IMR-90 (cell line): ENCODE results near the gene ASCL1. TPM values are rescaled to one million over a fixed set of nuclear protein-coding genes. Genes with fewer than 3 reads are reported as not detected.

Experiments
- ATAC-seq: fragments of 200-7000 bp; cut with Tn5 transposase; 2 replicates; pipeline ENCODE4 v1.9.1; 2020; ENCODE audit warnings: low read depth, mild to moderate bottlenecking, moderate library complexity
- BruUV-seq: library from RNA; stranded (reverse); fragments of 400-500 nt; replicated peaks from 2 replicates; lab custom pipeline; 2021; lab: Mats Ljungman, UMichigan
- CTCF ChIA-PET: fragments of 300-600 bp; formaldehyde crosslinking; extraction: SDS; loops from one replicate; lab custom pipeline; 2021; ENCODE audit warnings: antibody characterized with exemption; lab: Yijun Ruan, JAX
- POLR2A ChIA-PET: fragments of 300-600 bp; sonication (Branson Sonifier 250); formaldehyde crosslinking; loops from one replicate; lab custom pipeline; 2022; ENCODE audit warnings: antibody characterized with exemption; ENCODE audit not compliant: unreplicated experiment; lab: Charles Lee
- DNase-seq: peaks from one replicate; pipeline ENCODE4 v3.0.0; 2013
- H2AFZ ChIP-seq: replicated peaks from 2 replicates; pipeline ENCODE3; 2013; ENCODE audit warnings: low read length, mild to moderate bottlenecking; ENCODE audit not compliant: poor library complexity
- H2AK5ac ChIP-seq: 2 replicates; pipeline ENCODE4 v1.6.1; 2013; ENCODE audit warnings: low read depth, low read length, inconsistent platforms
- H2AK9ac ChIP-seq: replicated peaks from 2 replicates; pipeline ENCODE3; 2013; ENCODE audit warnings: mild to moderate bottlenecking, low read depth, low read length, moderate library complexity; ENCODE audit not compliant: poor library complexity
- H2BK120ac ChIP-seq: 2 replicates; pipeline ENCODE4 v1.6.1; 2013; ENCODE audit warnings: low read depth, low read length, inconsistent platforms
- H2BK15ac ChIP-seq: 3 replicates; pipeline ENCODE4 v1.6.1; 2013; ENCODE audit warnings: low read depth, low read length, inconsistent platforms
- H2BK20ac ChIP-seq: 2 replicates; pipeline ENCODE4 v1.6.1; 2013; ENCODE audit warnings: low read depth, mild to moderate bottlenecking, inconsistent platforms, low read length, moderate library complexity
- H2BK5ac ChIP-seq: 2 replicates; pipeline ENCODE4 v1.6.1; 2013; ENCODE audit warnings: mild to moderate bottlenecking, low read depth, low read length, inconsistent platforms; ENCODE audit not compliant: poor library complexity, severe bottlenecking
- H3K14ac ChIP-seq: replicated peaks from 2 replicates; pipeline ENCODE4 v1.6.1; 2013; ENCODE audit warnings: low read depth, low read length, inconsistent platforms
- H3K18ac ChIP-seq: 2 replicates; pipeline ENCODE4 v1.6.1; 2013; ENCODE audit warnings: low read depth, low read length, control low read depth
- H3K23ac ChIP-seq: 2 replicates; pipeline ENCODE4 v1.6.1; 2013; ENCODE audit warnings: low read depth, low read length, inconsistent platforms
- H3K27ac ChIP-seq: 2 replicates; pipeline ENCODE4 v1.5.1; 2013; ENCODE audit warnings: mild to moderate bottlenecking, control low read depth, low read length; ENCODE audit not compliant: insufficient read depth
- H3K27me3 ChIP-seq: 2 replicates; pipeline ENCODE4 v1.6.1; 2013; ENCODE audit warnings: low read length; ENCODE audit not compliant: control insufficient read depth, insufficient read depth
- H3K36me3 ChIP-seq: 2 replicates; pipeline ENCODE4 v1.6.1; 2013; ENCODE audit warnings: low read length, mixed read lengths; ENCODE audit not compliant: control insufficient read depth, insufficient read depth
- H3K4ac ChIP-seq: 2 replicates; pipeline ENCODE4 v1.6.1; 2013; ENCODE audit warnings: low read depth, low read length, inconsistent platforms
- H3K4me1 ChIP-seq: 2 replicates; pipeline ENCODE4 v1.6.1; 2013; ENCODE audit warnings: low read length, mixed read lengths; ENCODE audit not compliant: control insufficient read depth, insufficient read depth
- H3K4me2 ChIP-seq: 2 replicates; pipeline ENCODE4 v1.6.1; 2013; ENCODE audit warnings: low read depth, mild to moderate bottlenecking, control low read depth, low read length, moderate library complexity
- H3K4me3 ChIP-seq: 2 replicates; pipeline ENCODE4 v1.5.1; 2013; ENCODE audit warnings: low read depth, mild to moderate bottlenecking, control low read depth, low read length, moderate library complexity; ENCODE audit not compliant: insufficient read depth
- H3K56ac ChIP-seq: 2 replicates; pipeline ENCODE4 v1.6.1; 2013; ENCODE audit warnings: low read length, inconsistent platforms; ENCODE audit not compliant: insufficient read depth; ENCODE audit errors: extremely low read depth
- H3K79me1 ChIP-seq, 2 experiments: 2 replicates each; pipeline ENCODE4 v1.6.1; 2013; ENCODE audit warnings: low read length in 2 of 2, inconsistent platforms in 1 of 2, low read depth in 1 of 2
- H3K9ac ChIP-seq: 2 replicates; pipeline ENCODE4 v1.6.1; 2013; ENCODE audit warnings: low read depth, low read length, control low read depth
- H3K9me1 ChIP-seq: 2 replicates; pipeline ENCODE4 v1.6.1; 2013; ENCODE audit warnings: low read length, inconsistent platforms; ENCODE audit not compliant: insufficient read depth
- H3K9me3 ChIP-seq: 2 replicates; pipeline ENCODE4 v1.6.1; 2013; ENCODE audit warnings: low read length; ENCODE audit not compliant: control insufficient read depth, insufficient read depth
- H4K20me1 ChIP-seq: 2 replicates; pipeline ENCODE4 v1.6.1; 2013; ENCODE audit warnings: low read length, inconsistent platforms; ENCODE audit not compliant: insufficient read depth
- H4K5ac ChIP-seq: 2 replicates; pipeline ENCODE4 v1.6.1; 2013; ENCODE audit warnings: mild to moderate bottlenecking, low read depth, low read length, control low read depth
- H4K8ac ChIP-seq, 2 experiments: 2 replicates each; pipeline ENCODE4 v1.6.1; 2013; ENCODE audit warnings: low read depth in 2 of 2, low read length in 2 of 2, control low read depth in 1 of 2, inconsistent platforms in 1 of 2
- H4K91ac ChIP-seq: 2 replicates; pipeline ENCODE4 v1.6.1; 2013; ENCODE audit warnings: low read depth, low read length, inconsistent platforms; ENCODE audit not compliant: insufficient read depth
- BHLHE40 ChIP-seq: fragments of 150-350 bp; IDR thresholded peaks from 2 replicates; pipeline ENCODE4 v1.6.1; 2016; ENCODE audit warnings: mild to moderate bottlenecking, low read depth, low read length
- CEBPB ChIP-seq: IDR thresholded peaks from 2 replicates; pipeline ENCODE4 v1.6.1; 2012; ENCODE audit warnings: low read depth, low read length, improper control_type of control experiment
- CTCF ChIP-seq: conservative IDR thresholded peaks from 2 replicates; pipeline ENCODE4 v1.5.1; 2012; ENCODE audit warnings: mild to moderate bottlenecking, low read depth, low read length, improper control_type of control experiment
- ELK1 ChIP-seq: fragments of 150-350 bp; IDR thresholded peaks from 2 replicates; pipeline ENCODE4 v1.6.1; 2016; ENCODE audit warnings: low read depth, mild to moderate bottlenecking, low read length, moderate library complexity, borderline replicate concordance
- MAFK ChIP-seq: IDR thresholded peaks from 2 replicates; pipeline ENCODE4 v1.6.1; 2012; ENCODE audit warnings: low read depth, low read length, improper control_type of control experiment
- MAZ ChIP-seq: IDR thresholded peaks from 2 replicates; pipeline ENCODE4 v1.6.1; 2012; ENCODE audit warnings: low read depth, mild to moderate bottlenecking, low read length, improper control_type of control experiment, moderate library complexity, borderline replicate concordance
- MXI1 ChIP-seq: IDR thresholded peaks from 2 replicates; pipeline ENCODE4 v1.6.1; 2012; ENCODE audit warnings: low read depth, mild to moderate bottlenecking, low read length, moderate library complexity, borderline replicate concordance
- RAD21 ChIP-seq: IDR thresholded peaks from 2 replicates; pipeline ENCODE4 v1.6.1; 2012; ENCODE audit warnings: low read length, improper control_type of control experiment
- RCOR1 ChIP-seq: IDR thresholded peaks from 2 replicates; pipeline ENCODE4 v1.6.1; 2012; ENCODE audit warnings: mild to moderate bottlenecking, low read length, improper control_type of control experiment; ENCODE audit not compliant: insufficient replicate concordance
- RFX5 ChIP-seq: IDR thresholded peaks from 2 replicates; pipeline ENCODE4 v1.8.0; 2012; ENCODE audit warnings: low read depth, mild to moderate bottlenecking, low read length, moderate library complexity
- USF2 ChIP-seq: fragments of 150-350 bp; IDR thresholded peaks from 2 replicates; pipeline ENCODE4 v1.6.1; 2017; ENCODE audit warnings: mild to moderate bottlenecking, antibody characterized with exemption, low read length, low read depth
- WGBS, 2 experiments: methylation state at CpG; one replicate each; pipeline versions ENCODE4 v1.1.5 to v1.1.7; 2013; ENCODE audit warnings: missing lambda C conversion rate in 2 of 2; ENCODE audit not compliant: insufficient read length in 1 of 2; ENCODE audit errors: extremely low coverage in 2 of 2; 5-methylcytosine and 5-hydroxymethylcytosine counted together
- dilution Hi-C: fragments of 300-500 bp; cut with HindIII; formaldehyde crosslinking; loops from one replicate; pipeline ENCODE4 v1.14.3; 2018; ENCODE audit warnings: low sequenced_read_pairs; ENCODE audit not compliant: unreplicated experiment
- in situ Hi-C: fragments of 300-500 bp; cut with MboI; formaldehyde crosslinking; loops from 3 replicates; pipeline ENCODE4 v1.14.3; 2019; ENCODE audit warnings: low sequenced_read_pairs, inconsistent platforms, mixed read lengths
- intact Hi-C: fragments of 100-400 bp; cut with micrococcal nuclease; formaldehyde crosslinking; loops from 2 replicates; pipeline ENCODE4 v1.10.0; 2022
- polyA plus RNA-seq, 3 experiments: library from polyadenylated mRNA; depleted of rRNA; stranded (reverse); fragments of >200 nt; gene quantifications; 2 replicates each; pipeline ENCODE4 v1.2.3, GENCODE V29; 2012; ENCODE audit warnings: low replicate concordance in 1 of 3
- total RNA-seq: library from RNA; depleted of rRNA; stranded (reverse); fragments of >200 nt; gene quantifications from 2 replicates; pipeline ENCODE4 v1.2.3, GENCODE V29; 2012

ASCL1 gene
- total and polyA plus RNA-seq, 2 of the 4 experiments (the other 2 are of a cell fraction): not detected

- POLR2A ChIA-PET: no interaction called here
- Histone ChIP-seq H2BK20ac (no peak overlapping the region), H3K9me3 (0 out of 2 replicates have a peak, but pooled peaks cover 2% of the 10 kb centered on the region), H3K4me1 (no peaks in the 10 kb centered on the region), H4K20me1 (no peaks in the 10 kb centered on the region), H3K27me3 (peaks cover 38% of the 10 kb centered on the region), H2BK15ac (no peak overlapping the region), H3K9me1 (no peaks in the 10 kb centered on the region), H3K4me2 (no peak overlapping the region; the same call in 1 of the 2 replicates), H3K4ac (no peak overlapping the region), H2BK120ac (no peak overlapping the region), H4K91ac (no peak overlapping the region), H3K9ac (no peak overlapping the region), H3K27ac (no peak overlapping the region), H3K18ac (no peak overlapping the region), H2AFZ (no peak overlapping the region), H2AK9ac (no peak overlapping the region), H3K36me3 (no peaks in the 10 kb centered on the region), H2AK5ac (no peak overlapping the region), H3K79me1 (no peaks in the 10 kb centered on the region), H3K56ac (no peak overlapping the region), H3K23ac (no peak overlapping the region), H3K14ac (no peak overlapping the region), H3K4me3 (no peak overlapping the region), H4K8ac (no peak overlapping the region), H4K5ac (no peak overlapping the region), H2BK5ac (no peak overlapping the region)
- in situ Hi-C loops: no loop called here
- dilution Hi-C loops: no loop called here
- DNase-seq (no peak), ATAC-seq (no peak)
- no CpG with 5 or more reads among the region's 11 CpGs for WGBS, 2 experiments
- BruUV-seq: no TSS peak
- no peak for TF ChIP-seq RAD21
- TF ChIP-seq MAZ: no peak
- TF ChIP-seq RCOR1: no peak
- TF ChIP-seq CTCF: no peak
- TF ChIP-seq MXI1: no peak
- TF ChIP-seq MAFK: no peak
- no peak for TF ChIP-seq CEBPB
- TF ChIP-seq ELK1: no peak
- no peak for TF ChIP-seq BHLHE40
- no peak for TF ChIP-seq RFX5
- TF ChIP-seq USF2: no peak
- CTCF ChIA-PET: no interaction called here
- intact Hi-C loops: no loop called here
Observed at GRCh38 chr12:102962532-102962931, 5.1 kb downstream of the ASCL1 start.
